Ishikawa (cell line): ENCODE data around the gene RBM4.

Experiments used
- CEBPB ChIP-seq: IDR thresholded peaks from 2 replicates; pipeline ENCODE4 v1.6.1; 2012
- EGR1 ChIP-seq: IDR thresholded peaks from 2 replicates; pipeline ENCODE4 v1.6.1; 2012
- FOXM1 ChIP-seq: IDR thresholded peaks from 2 replicates; pipeline ENCODE4 v1.6.1; 2012; ENCODE audit warnings: low read depth, borderline replicate concordance
- RAD21 ChIP-seq: IDR thresholded peaks from 2 replicates; pipeline ENCODE4 v1.6.1; 2012; ENCODE audit warnings: low read depth
- TCF12 ChIP-seq: IDR thresholded peaks from 2 replicates; pipeline ENCODE4 v1.6.1; 2012; ENCODE audit warnings: low read depth
- YY1 ChIP-seq: IDR thresholded peaks from 2 replicates; pipeline ENCODE4 v1.6.1; 2012; ENCODE audit warnings: low read depth
- TF ChIP-seq, protein P1 (sequence below): IDR thresholded peaks from 2 replicates; pipeline ENCODE4 v1.6.1; 2012
- TF ChIP-seq, protein P2 (sequence below): IDR thresholded peaks from 2 replicates; pipeline ENCODE4 v1.6.1; 2012; ENCODE audit warnings: low read depth, mild to moderate bottlenecking

- TF ChIP-seq RAD21 (no peak), YY1 (no peak), TCF12 (no peak), EGR1 (no peak), FOXM1 (no peak), CEBPB (no peak)
- TF ChIP-seq, protein P1, sequence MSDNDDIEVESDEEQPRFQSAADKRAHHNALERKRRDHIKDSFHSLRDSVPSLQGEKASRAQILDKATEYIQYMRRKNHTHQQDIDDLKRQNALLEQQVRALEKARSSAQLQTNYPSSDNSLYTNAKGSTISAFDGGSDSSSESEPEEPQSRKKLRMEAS = no peak
- TF ChIP-seq, protein P2, sequence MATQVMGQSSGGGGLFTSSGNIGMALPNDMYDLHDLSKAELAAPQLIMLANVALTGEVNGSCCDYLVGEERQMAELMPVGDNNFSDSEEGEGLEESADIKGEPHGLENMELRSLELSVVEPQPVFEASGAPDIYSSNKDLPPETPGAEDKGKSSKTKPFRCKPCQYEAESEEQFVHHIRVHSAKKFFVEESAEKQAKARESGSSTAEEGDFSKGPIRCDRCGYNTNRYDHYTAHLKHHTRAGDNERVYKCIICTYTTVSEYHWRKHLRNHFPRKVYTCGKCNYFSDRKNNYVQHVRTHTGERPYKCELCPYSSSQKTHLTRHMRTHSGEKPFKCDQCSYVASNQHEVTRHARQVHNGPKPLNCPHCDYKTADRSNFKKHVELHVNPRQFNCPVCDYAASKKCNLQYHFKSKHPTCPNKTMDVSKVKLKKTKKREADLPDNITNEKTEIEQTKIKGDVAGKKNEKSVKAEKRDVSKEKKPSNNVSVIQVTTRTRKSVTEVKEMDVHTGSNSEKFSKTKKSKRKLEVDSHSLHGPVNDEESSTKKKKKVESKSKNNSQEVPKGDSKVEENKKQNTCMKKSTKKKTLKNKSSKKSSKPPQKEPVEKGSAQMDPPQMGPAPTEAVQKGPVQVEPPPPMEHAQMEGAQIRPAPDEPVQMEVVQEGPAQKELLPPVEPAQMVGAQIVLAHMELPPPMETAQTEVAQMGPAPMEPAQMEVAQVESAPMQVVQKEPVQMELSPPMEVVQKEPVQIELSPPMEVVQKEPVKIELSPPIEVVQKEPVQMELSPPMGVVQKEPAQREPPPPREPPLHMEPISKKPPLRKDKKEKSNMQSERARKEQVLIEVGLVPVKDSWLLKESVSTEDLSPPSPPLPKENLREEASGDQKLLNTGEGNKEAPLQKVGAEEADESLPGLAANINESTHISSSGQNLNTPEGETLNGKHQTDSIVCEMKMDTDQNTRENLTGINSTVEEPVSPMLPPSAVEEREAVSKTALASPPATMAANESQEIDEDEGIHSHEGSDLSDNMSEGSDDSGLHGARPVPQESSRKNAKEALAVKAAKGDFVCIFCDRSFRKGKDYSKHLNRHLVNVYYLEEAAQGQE = no peak
Measured at GRCh38 chr11:66688561-66689534, 50.3 kb downstream of the RBM4 start.
